Stimulated activated memory B cell treated with anti-CD40 and anti-IgM and Interleukin-4, amounts not matched to agents 10 μg/mL and 1 μg/mL and 100 μg/mL, for 72 hours (primary cell): ENCODE data around the gene DYRK2.
A peak's percentile ranks its signal among the peaks of the same experiment; 100 is the strongest.

Experiments
- ATAC-seq: fragments of 150-1000 bp; cut with Tn5 transposase; 2 replicates; pipeline ENCODE4 v1.10.0; 2021
- H3K27ac Mint-ChIP-seq: one replicate; pipeline ENCODE4 v1.8.0; 2022; ENCODE audit warnings: mild to moderate bottlenecking, mixed read lengths
- H3K27me3 Mint-ChIP-seq: one replicate; pipeline ENCODE4 v1.8.0; 2022; ENCODE audit warnings: mixed read lengths
- H3K36me3 Mint-ChIP-seq: one replicate; pipeline ENCODE4 v1.8.0; 2022; ENCODE audit warnings: mixed read lengths
- H3K4me1 Mint-ChIP-seq: one replicate; pipeline ENCODE4 v1.8.0; 2022; ENCODE audit warnings: mixed read lengths
- H3K4me3 Mint-ChIP-seq: one replicate; pipeline ENCODE4 v1.8.0; 2022; ENCODE audit warnings: mild to moderate bottlenecking, moderate library complexity, mixed read lengths
- H3K9me3 Mint-ChIP-seq: one replicate; pipeline ENCODE4 v1.8.0; 2022; ENCODE audit warnings: mixed read lengths

DYRK2 gene

DNA sequence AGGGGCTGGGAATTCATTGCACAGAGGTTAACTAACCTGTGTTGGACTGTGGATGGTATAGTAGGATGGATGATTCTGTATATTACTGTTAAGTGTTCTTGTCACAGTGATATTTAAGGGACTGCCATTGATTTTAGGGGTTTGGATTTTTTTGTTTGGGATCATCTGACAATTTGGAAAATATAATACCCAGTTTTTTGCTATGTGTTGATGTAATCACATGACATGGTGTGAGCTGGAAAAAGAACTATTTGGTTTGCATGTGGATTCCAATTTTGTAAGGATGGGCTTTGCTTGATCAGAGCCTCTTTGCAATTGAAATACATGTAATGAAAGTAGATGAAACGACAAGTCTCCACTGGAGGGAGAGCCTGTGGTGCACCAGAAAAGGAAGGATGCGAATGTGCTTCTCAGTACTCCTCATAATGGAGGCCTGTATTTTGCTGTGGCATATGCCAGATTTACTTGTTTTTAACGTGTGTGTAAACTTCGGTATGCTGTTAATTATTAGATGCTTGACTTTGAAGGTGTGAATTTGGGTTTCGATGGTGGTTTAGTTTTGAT lies 2.7 kb downstream of the DYRK2 start:
- Mint-ChIP-seq H3K9me3 (no peaks in the 10 kb centered on the region), H3K4me1 (peaks cover 57% of the 10 kb centered on the region), H3K36me3 (peaks cover 26% of the 10 kb centered on the region), H3K27ac (peak overlapping the region; percentile 88), H3K27me3 (no peaks in the 10 kb centered on the region), H3K4me3 (peak overlapping the region; percentile 85)
- no peak for ATAC-seq

GRCh38 chr12:67655829-67656228 lies 7.3 kb downstream of the DYRK2 start:
- Mint-ChIP-seq H3K36me3 (peaks cover 48% of the 10 kb centered on the region), H3K27me3 (no peaks in the 10 kb centered on the region), H3K27ac (no peak overlapping the region), H3K4me1 (peaks cover 63% of the 10 kb centered on the region), H3K9me3 (no peaks in the 10 kb centered on the region), H3K4me3 (no peak overlapping the region)
- no peak for ATAC-seq

DNA sequence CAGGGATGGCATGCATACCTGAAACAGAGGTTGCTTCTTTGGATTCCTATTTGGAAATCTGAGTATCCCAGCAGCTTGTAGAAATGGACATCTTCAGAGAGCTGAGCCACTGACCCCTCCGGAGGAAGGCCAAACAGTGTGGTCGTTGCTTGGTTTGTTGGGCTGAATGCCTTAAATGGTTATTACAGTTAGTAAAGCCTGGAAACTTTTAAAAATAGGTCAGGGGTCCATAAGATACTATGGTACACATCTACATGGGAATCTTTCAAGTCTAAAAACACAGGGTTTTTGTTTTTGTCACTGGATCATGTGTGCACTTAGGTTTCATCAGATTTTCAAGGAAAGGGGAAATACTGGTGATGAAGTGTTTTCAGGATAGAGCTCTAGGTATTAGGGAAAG lies 7.7 kb downstream of the DYRK2 start:
- no peak for ATAC-seq
- no peak overlapping the region for H3K4me3 Mint-ChIP-seq
- H3K27me3 Mint-ChIP-seq: no peaks in the 10 kb centered on the region
- no peak overlapping the region for H3K27ac Mint-ChIP-seq
- H3K4me1 Mint-ChIP-seq: peaks cover 63% of the 10 kb centered on the region
- peaks cover 48% of the 10 kb centered on the region for H3K36me3 Mint-ChIP-seq
- H3K9me3 Mint-ChIP-seq: no peaks in the 10 kb centered on the region

GRCh38 chr12:67658486-67658885 lies 9.9 kb downstream of the DYRK2 start:
- no peak overlapping the region for H3K27ac Mint-ChIP-seq
- H3K27me3 Mint-ChIP-seq: no peaks in the 10 kb centered on the region
- H3K4me3 Mint-ChIP-seq: no peak overlapping the region
- peaks cover 52% of the 10 kb centered on the region for H3K36me3 Mint-ChIP-seq
- peaks cover 73% of the 10 kb centered on the region for H3K4me1 Mint-ChIP-seq
- no peaks in the 10 kb centered on the region for H3K9me3 Mint-ChIP-seq
- no peak for ATAC-seq

GRCh38 chr12:67659292-67659691 lies 10.7 kb downstream of the DYRK2 start:
- ATAC-seq: no peak
- H3K4me1 Mint-ChIP-seq: peaks cover 71% of the 10 kb centered on the region
- H3K27ac Mint-ChIP-seq: no peak overlapping the region
- peaks cover 50% of the 10 kb centered on the region for H3K36me3 Mint-ChIP-seq
- H3K27me3 Mint-ChIP-seq: no peaks in the 10 kb centered on the region
- H3K9me3 Mint-ChIP-seq: no peaks in the 10 kb centered on the region
- H3K4me3 Mint-ChIP-seq: no peak overlapping the region

DNA sequence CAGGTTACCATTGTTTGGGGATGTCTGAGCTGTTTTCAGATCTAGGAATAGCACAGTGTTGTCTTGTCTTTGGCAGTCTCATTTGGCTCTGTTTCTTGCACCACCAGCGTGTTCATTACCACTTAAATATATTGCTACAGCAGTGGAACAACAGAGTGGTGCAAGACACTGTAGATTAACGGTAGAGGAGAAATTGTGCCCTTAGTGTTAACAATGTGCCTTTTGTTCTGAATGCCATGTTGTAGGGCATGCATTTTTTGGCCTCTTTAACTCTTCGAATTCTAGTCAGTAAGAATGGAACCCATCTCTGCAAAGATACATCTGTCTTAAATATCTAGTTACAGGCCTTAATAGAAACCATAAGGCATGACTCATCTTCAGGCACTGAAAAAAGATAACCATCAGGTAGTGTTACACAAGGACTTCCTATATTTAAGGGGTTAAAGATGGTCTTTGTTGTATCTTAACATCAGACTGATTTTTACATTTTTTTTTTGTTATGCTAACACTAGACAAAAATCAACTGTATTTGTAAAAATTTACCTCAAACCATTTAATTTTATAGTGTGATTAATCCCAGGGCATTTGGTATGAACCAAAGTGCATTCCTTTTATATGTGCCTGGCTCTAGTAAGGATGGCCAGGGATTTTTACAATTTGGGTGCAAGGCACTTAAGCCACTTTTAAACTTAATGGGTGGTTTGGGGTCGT lies 12.9 kb downstream of the DYRK2 start:
- H3K27ac Mint-ChIP-seq: no peak overlapping the region
- H3K36me3 Mint-ChIP-seq: peaks cover 45% of the 10 kb centered on the region
- no peaks in the 10 kb centered on the region for H3K9me3 Mint-ChIP-seq
- no peak for ATAC-seq
- H3K27me3 Mint-ChIP-seq: no peaks in the 10 kb centered on the region
- no peak overlapping the region for H3K4me3 Mint-ChIP-seq
- peaks cover 64% of the 10 kb centered on the region for H3K4me1 Mint-ChIP-seq

GRCh38 chr12:67662910-67663538 lies 14.5 kb downstream of the DYRK2 start:
- H3K4me1 Mint-ChIP-seq: peaks cover 71% of the 10 kb centered on the region
- no peak overlapping the region for H3K27ac Mint-ChIP-seq
- peaks cover 45% of the 10 kb centered on the region for H3K36me3 Mint-ChIP-seq
- no peaks in the 10 kb centered on the region for H3K9me3 Mint-ChIP-seq
- H3K4me3 Mint-ChIP-seq: no peak overlapping the region
- no peak for ATAC-seq
- no peaks in the 10 kb centered on the region for H3K27me3 Mint-ChIP-seq

- ATAC-seq: no peak
- peaks cover 39% of the 10 kb centered on the region for H3K36me3 Mint-ChIP-seq
- H3K27me3 Mint-ChIP-seq: no peaks in the 10 kb centered on the region
- H3K9me3 Mint-ChIP-seq: no peaks in the 10 kb centered on the region
- no peak overlapping the region for H3K27ac Mint-ChIP-seq
- H3K4me1 Mint-ChIP-seq: peaks cover 63% of the 10 kb centered on the region
- H3K4me3 Mint-ChIP-seq: no peak overlapping the region
These were observed 15.6 kb downstream of the DYRK2 start for GRCh38 chr12:67664171-67664570.

DNA sequence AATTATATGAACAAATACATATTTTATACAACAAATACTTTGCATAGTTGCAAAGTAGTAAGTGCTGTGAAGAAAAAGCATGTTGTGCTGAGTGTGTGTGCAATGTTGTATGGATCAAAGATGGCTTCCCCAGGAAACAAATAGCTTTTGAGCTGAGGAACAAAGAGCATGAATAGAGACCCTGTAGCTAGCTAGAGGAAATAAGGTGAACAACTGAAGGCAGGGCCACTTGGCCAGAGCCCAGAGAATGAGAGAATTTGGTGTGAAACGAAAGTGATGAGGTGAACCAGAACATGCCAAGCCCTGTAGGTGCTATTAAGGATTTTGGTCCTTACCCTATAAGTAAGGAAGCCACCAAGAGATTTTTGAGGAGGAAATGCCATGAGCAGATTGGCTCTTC lies 17.1 kb downstream of the DYRK2 start:
- Mint-ChIP-seq H3K9me3 (no peaks in the 10 kb centered on the region), H3K4me1 (peaks cover 62% of the 10 kb centered on the region), H3K4me3 (no peak overlapping the region), H3K36me3 (peaks cover 44% of the 10 kb centered on the region), H3K27me3 (no peaks in the 10 kb centered on the region), H3K27ac (no peak overlapping the region)
- no peak for ATAC-seq

DNA sequence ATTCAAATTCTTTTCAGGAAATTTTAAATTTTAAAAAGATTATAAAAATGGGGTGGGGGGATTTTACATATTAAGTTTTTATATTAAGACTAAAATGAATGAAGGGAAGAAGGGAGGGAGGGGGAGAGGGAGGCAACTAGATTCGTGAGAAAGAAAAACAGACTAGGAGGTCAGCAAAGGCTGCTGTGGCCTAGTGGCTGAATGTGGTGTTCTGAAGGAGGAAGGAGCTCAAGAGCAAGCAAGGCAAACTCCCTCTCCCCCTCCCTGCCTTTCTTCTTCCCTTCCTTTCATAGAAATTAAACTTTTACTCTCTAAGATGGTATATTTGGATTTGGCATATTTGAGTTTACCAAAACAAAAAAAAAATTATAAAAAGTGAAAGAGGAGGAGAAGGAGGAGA lies 18.1 kb downstream of the DYRK2 start:
- Mint-ChIP-seq H3K4me1 (peaks cover 53% of the 10 kb centered on the region), H3K27me3 (no peaks in the 10 kb centered on the region), H3K4me3 (no peak overlapping the region), H3K9me3 (no peaks in the 10 kb centered on the region), H3K36me3 (peaks cover 44% of the 10 kb centered on the region), H3K27ac (no peak overlapping the region)
- no peak for ATAC-seq

DNA sequence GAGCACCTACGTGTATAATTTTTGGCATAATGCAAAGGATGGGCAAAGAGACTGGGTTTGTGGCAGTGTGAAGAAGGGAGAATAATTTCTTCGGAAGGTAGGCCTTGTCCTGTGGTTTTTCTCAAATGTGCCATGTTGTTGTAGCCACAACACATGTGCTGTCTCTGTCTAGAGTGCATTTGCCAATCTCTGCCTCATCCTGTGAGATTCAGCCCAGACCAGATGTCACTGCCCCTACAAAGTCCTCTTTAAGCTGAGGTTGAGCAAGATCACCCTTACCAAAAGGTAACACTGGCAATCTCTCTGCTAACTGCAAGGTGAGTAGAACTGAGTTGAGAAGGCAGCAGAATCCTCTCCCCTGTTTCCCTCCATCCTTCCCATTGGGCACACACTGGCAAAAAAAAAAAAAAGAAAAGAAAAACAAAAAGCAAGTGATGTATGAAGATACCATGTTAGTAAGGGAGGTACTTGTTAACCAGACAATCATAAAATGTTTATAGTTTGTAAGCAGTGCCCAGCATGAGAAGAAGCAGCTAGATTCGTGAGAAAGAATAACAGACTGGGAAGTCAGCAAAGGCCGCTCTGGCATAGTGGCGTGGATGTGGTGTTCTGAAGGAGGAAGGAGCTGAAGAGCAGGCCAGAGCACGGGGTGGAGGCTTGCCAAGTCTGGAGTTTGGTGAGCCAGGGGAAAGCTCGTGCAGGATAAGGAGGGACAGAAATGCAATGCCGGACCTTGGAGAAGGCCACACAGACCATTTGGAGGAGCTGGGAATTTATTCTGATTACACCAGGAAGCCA lies 18.9 kb downstream of the DYRK2 start:
- H3K27me3 Mint-ChIP-seq: no peaks in the 10 kb centered on the region
- no peak for ATAC-seq
- H3K36me3 Mint-ChIP-seq: peaks cover 50% of the 10 kb centered on the region
- peaks cover 47% of the 10 kb centered on the region for H3K4me1 Mint-ChIP-seq
- H3K27ac Mint-ChIP-seq: no peak overlapping the region
- H3K9me3 Mint-ChIP-seq: peaks cover 3% of the 10 kb centered on the region
- H3K4me3 Mint-ChIP-seq: no peak overlapping the region

- peaks cover 13% of the 10 kb centered on the region for H3K9me3 Mint-ChIP-seq
- peaks cover 55% of the 10 kb centered on the region for H3K36me3 Mint-ChIP-seq
- no peak overlapping the region for H3K4me3 Mint-ChIP-seq
- no peak for ATAC-seq
- H3K4me1 Mint-ChIP-seq: peaks cover 30% of the 10 kb centered on the region
- H3K27me3 Mint-ChIP-seq: no peaks in the 10 kb centered on the region
- no peak overlapping the region for H3K27ac Mint-ChIP-seq
These were observed 20.8 kb downstream of the DYRK2 start for GRCh38 chr12:67669217-67669933.

GRCh38 chr12:67669934-67670631 lies 21.5 kb downstream of the DYRK2 start:
- no peak overlapping the region for H3K27ac Mint-ChIP-seq
- no peak overlapping the region for H3K4me3 Mint-ChIP-seq
- peaks cover 13% of the 10 kb centered on the region for H3K9me3 Mint-ChIP-seq
- H3K4me1 Mint-ChIP-seq: peaks cover 27% of the 10 kb centered on the region
- no peak for ATAC-seq
- H3K27me3 Mint-ChIP-seq: no peaks in the 10 kb centered on the region
- peaks cover 57% of the 10 kb centered on the region for H3K36me3 Mint-ChIP-seq

DNA sequence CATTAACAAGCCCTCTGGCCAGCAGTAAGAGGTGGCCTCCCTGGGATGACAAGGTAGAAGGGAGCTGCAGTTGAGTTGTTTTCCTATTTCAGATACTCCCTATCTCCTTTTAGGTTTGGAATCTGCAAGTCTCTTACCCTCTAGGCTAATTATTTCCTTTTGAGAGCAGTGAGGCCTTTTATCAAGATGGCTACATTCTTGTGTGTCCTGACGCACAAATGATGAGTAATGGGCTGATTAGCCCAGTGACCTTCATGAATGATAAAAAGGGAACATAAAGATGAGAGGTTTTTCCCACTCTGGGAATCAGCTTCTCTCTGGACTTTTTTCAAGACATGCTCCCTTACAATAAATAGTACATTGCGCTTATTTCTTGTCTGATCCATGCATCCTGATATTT lies 22.9 kb downstream of the DYRK2 start:
- no peak overlapping the region for H3K27ac Mint-ChIP-seq
- peaks cover 62% of the 10 kb centered on the region for H3K36me3 Mint-ChIP-seq
- peaks cover 18% of the 10 kb centered on the region for H3K4me1 Mint-ChIP-seq
- no peaks in the 10 kb centered on the region for H3K27me3 Mint-ChIP-seq
- H3K4me3 Mint-ChIP-seq: no peak overlapping the region
- peaks cover 13% of the 10 kb centered on the region for H3K9me3 Mint-ChIP-seq
- ATAC-seq: no peak
